ENCODE measurements around the gene RALGDS.

RALGDS gene

DNA sequence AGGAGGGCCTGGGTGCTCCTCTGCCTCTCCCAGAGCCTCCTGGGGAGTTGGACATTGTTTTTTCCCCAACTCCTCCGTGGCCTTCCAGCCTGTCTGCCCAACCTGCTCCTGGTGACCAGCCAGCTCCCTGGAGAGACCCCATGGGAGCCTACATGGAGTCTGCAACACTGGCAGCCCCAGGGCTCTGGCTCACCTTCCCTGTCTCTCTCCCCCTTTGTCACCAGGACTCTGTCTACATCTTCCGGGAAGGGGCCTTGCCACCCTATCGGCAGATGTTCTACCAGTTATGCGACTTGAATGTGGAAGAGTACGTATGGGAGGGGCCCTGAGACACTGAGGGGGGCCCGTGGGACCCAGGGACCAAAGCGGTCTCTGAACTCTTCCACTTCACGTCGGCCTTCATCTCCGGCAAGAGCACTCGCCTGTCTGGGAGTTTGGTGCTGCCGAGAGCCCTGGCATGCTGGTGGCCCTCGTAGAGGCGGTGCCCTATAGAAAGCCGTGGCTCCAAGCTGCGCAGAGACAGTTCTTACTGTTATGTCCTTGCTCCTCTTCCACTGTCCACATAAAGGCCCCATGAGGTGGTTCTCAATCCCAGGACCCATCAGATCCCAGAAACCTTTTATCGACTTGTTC lies 65.1 kb downstream of the RALGDS start:
- no peak for FAIRE-seq
- DNase-seq (ENCODE audit: low spot score), result no peak

DNA sequence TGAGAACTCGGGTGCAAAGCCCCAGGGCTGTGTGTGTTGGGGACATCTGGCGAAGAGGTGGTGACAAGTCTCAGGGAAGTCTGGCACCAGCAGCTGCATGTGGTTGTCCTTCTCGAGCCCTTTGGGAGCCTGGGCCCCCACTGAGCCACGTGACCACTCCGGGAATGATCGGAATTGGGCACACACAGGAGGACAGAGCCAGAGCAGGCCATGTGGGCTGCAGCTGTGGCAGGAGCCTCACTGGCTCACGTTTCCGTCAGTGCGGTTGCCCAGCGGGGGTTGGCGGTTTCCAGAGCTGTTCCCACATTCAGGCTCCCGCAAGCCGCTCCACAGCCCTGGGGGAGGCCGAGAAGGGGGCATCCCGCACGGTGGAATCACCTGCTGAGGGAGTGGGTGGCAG lies 66.1 kb downstream of the RALGDS start:
- no peak for FAIRE-seq
- no peak for DNase-seq (ENCODE audit: low spot score)

DNA sequence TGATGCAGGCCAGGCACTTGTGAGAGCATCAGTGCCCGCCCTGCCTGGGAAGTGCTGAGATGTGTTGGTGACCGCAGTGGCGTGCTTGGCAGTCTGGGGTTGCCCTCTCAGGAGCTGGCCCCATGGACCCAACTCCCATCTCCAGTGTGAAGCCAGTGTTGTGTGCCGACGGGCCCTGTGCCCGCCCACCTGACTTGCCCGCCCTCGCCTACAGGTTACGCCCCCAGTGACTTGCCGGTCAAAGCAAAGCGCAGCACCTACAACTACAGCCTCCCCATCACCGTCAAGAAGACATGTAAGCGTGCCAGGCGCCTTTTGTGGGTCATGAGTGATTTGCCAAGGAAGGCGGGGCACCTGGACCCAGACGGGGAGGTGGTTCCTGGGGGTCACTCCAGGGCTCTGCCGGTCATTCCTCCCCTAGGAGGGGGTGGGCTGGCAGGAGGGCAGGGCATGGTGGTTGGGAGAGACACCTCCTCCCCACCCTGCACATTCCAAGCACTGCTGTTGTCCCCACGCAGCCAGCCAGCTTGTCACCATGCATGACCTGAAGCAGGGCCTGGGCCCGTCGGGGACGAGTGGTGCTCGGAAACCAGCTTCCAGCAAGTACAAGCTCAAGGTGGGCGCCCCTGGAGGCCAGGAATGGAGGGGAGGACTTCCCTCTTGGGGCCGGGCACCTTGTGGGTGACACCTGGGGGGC lies 66.7 kb downstream of the RALGDS start:
- DNase-seq (ENCODE audit: low spot score) (no peak), FAIRE-seq (no peak)

DNA sequence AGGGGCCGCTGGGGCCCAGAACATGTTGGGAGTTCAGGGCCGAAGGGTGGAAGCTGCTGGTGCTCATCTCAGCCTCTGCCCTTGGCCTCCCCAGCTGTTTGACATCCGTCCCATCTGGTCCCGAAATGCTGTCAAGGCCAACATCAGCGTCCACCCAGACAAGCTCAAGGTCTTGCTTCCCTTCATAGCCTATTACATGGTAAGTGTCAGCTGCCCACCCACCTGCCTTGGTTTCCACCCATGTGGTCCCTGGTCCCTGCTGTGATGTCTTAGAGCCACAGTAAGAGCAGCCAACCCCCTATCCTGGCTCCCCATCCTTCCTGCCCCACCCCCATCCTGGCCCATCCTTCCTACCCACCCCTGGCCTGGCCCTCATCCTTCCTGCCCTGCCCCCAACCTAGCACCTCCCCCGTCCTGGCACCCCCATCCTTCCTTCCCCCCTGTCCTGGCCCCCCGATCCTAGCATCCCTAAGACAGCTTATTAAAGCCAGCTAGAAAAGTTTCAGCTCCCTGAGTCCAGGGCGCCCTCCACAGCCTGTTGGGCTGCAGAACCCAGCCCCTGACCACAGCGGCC lies 69.0 kb downstream of the RALGDS start:
- FAIRE-seq (no peak), DNase-seq (ENCODE audit: low spot score) (no peak)

DNA sequence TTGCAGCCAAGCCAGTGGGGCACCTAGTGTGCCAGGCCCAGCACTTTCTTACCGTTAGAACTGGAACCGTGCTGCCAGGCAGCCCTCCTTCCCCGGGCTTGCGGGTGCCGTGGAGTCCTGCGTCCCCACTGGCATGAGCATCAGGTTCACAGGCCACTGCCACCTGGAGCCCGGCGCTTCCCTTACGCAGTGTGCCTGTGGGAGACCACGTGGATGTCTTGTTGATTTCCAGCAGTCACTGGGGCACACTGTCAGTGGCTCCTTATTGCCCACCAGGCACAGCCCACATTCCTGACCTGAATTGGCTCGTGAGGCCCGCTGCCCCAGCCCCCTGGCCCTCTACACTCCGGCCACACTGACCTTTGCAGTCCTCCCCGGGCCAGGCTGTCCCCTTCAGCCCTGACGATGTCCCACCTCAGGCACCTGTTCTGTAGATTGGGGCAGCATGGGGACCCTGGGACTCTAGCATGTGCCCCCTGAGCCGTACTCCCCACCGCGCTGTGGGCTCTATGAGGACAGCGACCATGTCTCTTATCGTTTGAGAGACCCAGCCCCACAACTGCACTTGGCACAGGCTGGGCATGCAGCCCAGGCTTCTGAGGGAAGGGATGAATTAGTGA lies 69.6 kb downstream of the RALGDS start:
- DNase-seq (ENCODE audit: low spot score), result no peak
- no peak for FAIRE-seq

DNA sequence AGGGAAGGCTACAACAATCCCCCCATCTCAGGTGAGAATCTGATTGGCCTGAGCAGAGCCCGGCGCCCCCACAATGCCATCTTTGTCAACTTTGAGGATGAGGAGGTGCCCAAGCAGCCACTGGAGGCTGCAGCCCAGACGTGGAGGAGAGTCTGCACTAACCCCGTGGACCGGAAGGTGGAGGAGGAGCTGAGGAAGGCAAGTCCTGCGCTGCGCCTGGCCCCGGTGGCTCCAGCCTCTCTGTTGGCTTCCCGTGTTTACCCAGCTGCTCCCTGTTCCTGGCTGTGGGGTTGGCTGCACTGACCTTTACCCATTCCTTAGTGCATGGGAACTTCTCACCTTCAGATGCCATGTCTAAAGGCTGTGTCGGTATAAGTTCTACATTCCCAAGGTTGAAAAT lies 70.3 kb downstream of the RALGDS start:
- DNase-seq (ENCODE audit: low spot score), result no peak
- FAIRE-seq, result no peak

DNA sequence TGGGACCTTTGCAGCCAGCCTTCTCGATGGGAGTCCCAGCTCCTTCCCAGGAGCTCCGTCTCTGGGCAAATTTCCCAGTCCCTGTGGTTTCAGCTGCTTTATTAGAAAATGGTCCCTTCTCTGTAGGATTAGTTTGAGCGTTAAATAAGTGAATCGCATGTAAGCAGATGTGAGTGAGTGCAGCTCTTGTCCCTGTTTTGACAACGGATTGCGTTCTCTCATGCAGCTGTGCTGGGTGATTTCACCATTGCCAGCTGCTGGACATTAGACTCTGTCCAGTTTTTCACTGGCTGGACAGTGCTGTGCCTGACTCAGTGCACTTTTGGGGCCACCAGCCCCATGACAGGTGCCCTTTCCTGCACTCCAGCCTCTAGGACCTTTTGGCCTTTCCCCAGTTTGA lies 70.9 kb downstream of the RALGDS start:
- FAIRE-seq (no peak), DNase-seq (ENCODE audit: low spot score) (no peak)

DNA sequence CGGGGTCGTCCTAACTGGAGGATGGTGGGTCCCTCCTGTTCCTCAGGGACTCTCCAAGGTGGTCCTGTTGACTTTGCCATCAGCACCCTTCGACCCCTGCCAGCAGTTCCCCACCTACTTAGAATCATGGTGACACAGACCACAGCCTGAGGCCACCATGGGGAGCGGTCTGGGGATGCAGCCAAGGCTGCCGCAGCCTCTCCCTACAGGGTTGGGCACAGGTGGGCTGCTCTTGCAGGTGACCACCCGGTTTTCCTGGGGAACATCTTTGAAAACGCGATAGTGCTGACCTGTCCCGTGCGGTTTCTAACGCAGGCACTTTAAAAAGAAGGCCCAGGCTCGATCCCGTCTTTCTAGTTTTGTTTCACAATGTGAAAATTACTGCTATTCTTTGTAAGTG lies 72.0 kb downstream of the RALGDS start:
- DNase-seq (ENCODE audit: low spot score), result no peak
- no peak for FAIRE-seq

DNA sequence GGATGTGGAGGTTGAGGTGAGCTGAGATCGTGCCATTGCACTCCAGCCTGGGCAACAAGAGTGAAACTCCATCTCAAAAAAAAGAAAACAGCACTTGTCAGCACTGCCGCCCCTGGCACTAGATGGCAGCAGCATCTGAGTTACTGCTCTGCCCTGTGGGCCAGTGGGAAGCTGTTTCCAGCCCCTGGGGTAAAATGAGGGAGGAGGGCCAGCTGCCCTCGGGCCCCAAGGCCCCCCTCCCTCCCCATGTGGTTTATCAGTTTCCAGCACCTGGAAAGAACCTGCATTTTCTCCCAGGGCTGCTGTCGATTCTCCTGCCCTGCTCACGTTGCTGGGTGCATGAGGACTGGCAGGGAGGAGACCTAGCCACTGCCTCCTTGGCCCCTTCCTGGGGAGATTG lies 72.4 kb downstream of the RALGDS start:
- FAIRE-seq (no peak), DNase-seq (ENCODE audit: low spot score) (peak; percentile 37)

Data from urothelium cell line (cell line).